Testis (tissue), 3 donors: ENCODE measurements around the gene TPBG. TPM values are rescaled to one million over a fixed set of nuclear protein-coding genes. Genes with fewer than 3 reads are reported as not detected.
"Not testable (repeated sequence)": the region's sequence is repeated elsewhere in the genome, so short reads cannot be mapped to it uniquely, and the experiment has no call there.

Experiments
- DNase-seq: peaks from one replicate; pipeline ENCODE4 v3.0.0-alpha.2; 2019
- H3K27ac ChIP-seq, 2 donors: fragments of 200-600 bp; sonication (generic); one replicate each; pipeline ENCODE4 v1.5.1; 2019
- H3K27me3 ChIP-seq: fragments of 200-600 bp; sonication (generic); one replicate; pipeline ENCODE4 v1.5.1; 2019
- H3K36me3 ChIP-seq: fragments of 200-600 bp; sonication (generic); one replicate; pipeline ENCODE4 v1.5.1; 2017; ENCODE audit warnings: low read depth; ENCODE audit errors: missing control alignments
- H3K4me1 ChIP-seq: fragments of 200-600 bp; sonication (generic); one replicate; pipeline ENCODE4 v1.5.1; 2019
- H3K4me3 ChIP-seq, 2 donors: fragments of 200-600 bp; sonication (generic); one replicate each; pipeline ENCODE4 v1.5.1; 2017 to 2019
- H3K9me3 ChIP-seq: fragments of 200-600 bp; sonication (generic); one replicate; pipeline ENCODE4 v1.5.1; 2017
- POLR2A ChIP-seq: fragments of 450-650 bp; IDR thresholded peaks from one replicate; pipeline ENCODE4 v1.6.1; 2017; ENCODE audit warnings: antibody characterized with exemption, mild to moderate bottlenecking, moderate library complexity
- WGBS, 2 donors: methylation state at CpG; one replicate each; pipeline ENCODE4 v1.1.5; 2018; 5-methylcytosine and 5-hydroxymethylcytosine counted together
- intact Hi-C: fragments of 100-400 bp; cut with DNase I; formaldehyde crosslinking; loops from one replicate; pipeline ENCODE4 v1.15.1; 2023; ENCODE audit warnings: low total_unique reads
- polyA plus RNA-seq: library from polyadenylated mRNA; stranded (reverse); fragments of 350-450 nt; fragmentation: Illumina TruSeq; extraction: RNeasy Lipid Tissue Mini Kit (QIAGEN cat#74804); gene quantifications from one replicate; pipeline ENCODE4 v1.2.3, GENCODE V29; 2014; ENCODE audit warnings: low read depth, low replicate concordance; ENCODE audit not compliant: insufficient read depth
- total RNA-seq, 2 donors: library from RNA; depleted of rRNA; stranded (reverse); fragments of >200 nt; gene quantifications; one replicate each; pipeline ENCODE4 v1.2.3, GENCODE V29; 2016
- TF ChIP-seq, protein P1 (sequence below), 3 experiments: fragments of 450-650 bp in 2 of 3; fragments of 200-600 bp in 1 of 3; sonication (generic) in 1 of 3; IDR thresholded peaks; one replicate each; pipeline ENCODE4 v1.5.1; 2016 to 2019; ENCODE audit warnings: antibody characterized with exemption in 3 of 3, mild to moderate bottlenecking in 2 of 3, moderate library complexity in 1 of 3

Gene TPBG
- total and polyA plus RNA-seq, 3 donors from 2014 or later: 9.9 to 15.1 (median 10.4) TPM

DNA sequence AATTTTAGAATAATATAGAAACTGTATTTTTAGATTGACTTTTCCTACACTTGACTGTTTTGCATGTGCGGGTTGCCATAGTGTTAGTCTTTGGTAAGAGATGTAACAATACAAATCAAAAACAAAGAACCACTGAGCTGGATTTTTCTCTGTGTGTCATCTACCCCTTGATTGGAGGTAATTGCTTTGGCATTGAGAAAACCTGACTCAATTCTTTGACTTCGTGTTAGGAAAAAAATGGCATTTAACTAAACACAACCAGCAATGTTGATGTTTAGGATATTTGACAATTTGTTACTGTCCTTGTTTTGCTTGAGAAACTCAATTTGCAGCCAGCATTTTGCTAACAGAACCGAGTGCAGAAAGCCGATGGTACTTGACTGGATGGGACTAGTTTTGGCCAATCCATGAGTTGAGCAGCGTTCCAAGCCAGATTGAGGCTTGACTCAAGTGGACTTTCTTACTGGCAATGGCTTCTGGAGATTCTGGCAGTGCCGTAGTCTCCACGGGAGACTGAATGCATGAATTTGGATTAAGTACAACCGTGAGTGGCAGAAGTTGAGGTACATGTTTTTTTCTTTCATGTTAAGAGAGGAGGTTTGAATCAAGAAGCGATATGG, 17.1 kb downstream of the TPBG start:
- WGBS, 2 donors: 95% methylated on average over 9 of the region's 9 CpGs
- no peaks in the 10 kb centered on the region for H3K36me3 ChIP-seq
- H3K27ac ChIP-seq: no peak overlapping the region
- no peak for DNase-seq
- intact Hi-C loops: no loop called here
- H3K9me3 ChIP-seq: no peaks in the 10 kb centered on the region
- no peaks in the 10 kb centered on the region for H3K27me3 ChIP-seq
- H3K4me1 ChIP-seq: no peaks in the 10 kb centered on the region
- H3K4me3 ChIP-seq: no peak overlapping the region
- TF ChIP-seq, protein P1, sequence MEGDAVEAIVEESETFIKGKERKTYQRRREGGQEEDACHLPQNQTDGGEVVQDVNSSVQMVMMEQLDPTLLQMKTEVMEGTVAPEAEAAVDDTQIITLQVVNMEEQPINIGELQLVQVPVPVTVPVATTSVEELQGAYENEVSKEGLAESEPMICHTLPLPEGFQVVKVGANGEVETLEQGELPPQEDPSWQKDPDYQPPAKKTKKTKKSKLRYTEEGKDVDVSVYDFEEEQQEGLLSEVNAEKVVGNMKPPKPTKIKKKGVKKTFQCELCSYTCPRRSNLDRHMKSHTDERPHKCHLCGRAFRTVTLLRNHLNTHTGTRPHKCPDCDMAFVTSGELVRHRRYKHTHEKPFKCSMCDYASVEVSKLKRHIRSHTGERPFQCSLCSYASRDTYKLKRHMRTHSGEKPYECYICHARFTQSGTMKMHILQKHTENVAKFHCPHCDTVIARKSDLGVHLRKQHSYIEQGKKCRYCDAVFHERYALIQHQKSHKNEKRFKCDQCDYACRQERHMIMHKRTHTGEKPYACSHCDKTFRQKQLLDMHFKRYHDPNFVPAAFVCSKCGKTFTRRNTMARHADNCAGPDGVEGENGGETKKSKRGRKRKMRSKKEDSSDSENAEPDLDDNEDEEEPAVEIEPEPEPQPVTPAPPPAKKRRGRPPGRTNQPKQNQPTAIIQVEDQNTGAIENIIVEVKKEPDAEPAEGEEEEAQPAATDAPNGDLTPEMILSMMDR (IDR thresholded peaks at IDR 0.05): no peak
- TF ChIP-seq POLR2A: no peak

DNA sequence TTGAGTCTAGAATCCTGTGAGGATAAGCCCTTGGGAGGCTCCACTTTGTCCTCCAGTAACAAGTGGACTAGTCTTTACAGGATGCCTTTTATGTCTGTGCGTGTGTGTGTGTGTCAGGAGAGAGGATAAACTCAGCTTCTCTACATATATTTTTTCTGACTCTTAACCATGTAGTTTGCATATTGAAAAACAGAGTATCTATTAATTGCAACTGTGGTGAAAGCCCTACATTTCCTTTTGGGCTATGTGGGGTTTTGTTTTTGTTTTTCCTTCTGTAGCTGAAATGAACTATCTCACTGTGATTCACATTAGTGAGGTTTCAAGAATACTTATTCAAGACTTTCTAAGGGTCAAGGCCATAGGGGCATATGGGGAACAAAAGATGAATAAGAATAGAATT, 17.7 kb downstream of the TPBG start:
- intact Hi-C loops: no loop called here
- Histone ChIP-seq H3K27me3 (no peaks in the 10 kb centered on the region), H3K9me3 (no peaks in the 10 kb centered on the region), H3K4me3 (no peak overlapping the region), H3K36me3 (no peaks in the 10 kb centered on the region), H3K27ac (no peak overlapping the region), H3K4me1 (no peaks in the 10 kb centered on the region)
- TF ChIP-seq, protein P1 (IDR thresholded peaks at IDR 0.05): no peak
- no peak for TF ChIP-seq POLR2A
- DNase-seq: no peak
- 88 to 95% methylated on average over 1 of the region's 1 CpG for WGBS, 2 donors

DNA sequence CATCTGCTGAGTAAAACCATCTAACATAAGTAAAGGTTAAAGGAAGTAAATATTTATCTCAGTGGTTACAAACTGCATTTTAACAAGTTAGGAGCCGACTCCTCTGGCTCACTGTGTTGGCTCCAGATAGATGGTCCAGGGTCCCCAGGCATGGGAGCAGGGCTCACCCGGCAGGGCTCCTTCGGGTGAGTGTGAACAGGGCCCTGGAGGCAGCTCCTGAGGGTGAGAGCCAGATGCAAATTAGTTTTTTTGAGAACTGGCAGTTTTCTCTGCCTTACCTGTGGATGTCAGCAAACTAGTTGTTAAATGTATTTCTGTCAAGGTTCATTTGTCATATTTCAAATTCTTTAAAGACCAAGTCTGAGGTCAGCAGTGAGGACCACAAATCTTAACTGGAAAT, 21.5 kb downstream of the TPBG start:
- 59 to 68% methylated on average over 3 of the region's 3 CpGs for WGBS, 2 donors
- H3K9me3 ChIP-seq: no peaks in the 10 kb centered on the region
- intact Hi-C loops: no loop called here
- TF ChIP-seq POLR2A: no peak
- TF ChIP-seq, protein P1 (IDR thresholded peaks at IDR 0.05): no peak
- H3K4me3 ChIP-seq: no peak overlapping the region
- H3K36me3 ChIP-seq: no peaks in the 10 kb centered on the region
- no peak overlapping the region for H3K27ac ChIP-seq
- no peaks in the 10 kb centered on the region for H3K27me3 ChIP-seq
- DNase-seq: no peak
- H3K4me1 ChIP-seq: no peaks in the 10 kb centered on the region

DNA sequence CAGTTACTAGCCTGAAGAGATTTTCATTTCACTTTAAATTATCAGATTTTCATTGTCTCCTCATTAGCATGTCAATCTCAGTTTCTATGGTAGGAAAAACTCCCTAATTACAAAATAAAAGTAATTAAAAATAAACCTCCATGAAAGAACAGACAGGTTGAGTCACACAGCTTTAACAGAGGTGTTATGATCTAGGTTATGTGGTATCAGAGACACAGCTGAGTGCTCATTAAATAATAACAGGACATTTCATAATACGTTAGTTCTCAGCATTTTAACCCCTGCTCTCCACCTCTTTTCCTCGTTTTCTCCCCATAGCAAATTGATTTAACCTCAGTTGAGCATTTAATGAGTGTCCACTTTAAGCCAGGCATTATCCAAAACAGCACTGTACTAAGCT, 21.9 kb downstream of the TPBG start:
- Histone ChIP-seq H3K27me3 (no peaks in the 10 kb centered on the region), H3K4me3 (no peak overlapping the region), H3K4me1 (no peaks in the 10 kb centered on the region), H3K9me3 (no peaks in the 10 kb centered on the region), H3K36me3 (no peaks in the 10 kb centered on the region), H3K27ac (no peak overlapping the region)
- WGBS, 2 donors: 51 to 61% methylated on average over 2 of the region's 2 CpGs
- intact Hi-C loops: no loop called here
- no peak for TF ChIP-seq POLR2A
- TF ChIP-seq, protein P1 (IDR thresholded peaks at IDR 0.05): no peak
- DNase-seq: no peak

DNA sequence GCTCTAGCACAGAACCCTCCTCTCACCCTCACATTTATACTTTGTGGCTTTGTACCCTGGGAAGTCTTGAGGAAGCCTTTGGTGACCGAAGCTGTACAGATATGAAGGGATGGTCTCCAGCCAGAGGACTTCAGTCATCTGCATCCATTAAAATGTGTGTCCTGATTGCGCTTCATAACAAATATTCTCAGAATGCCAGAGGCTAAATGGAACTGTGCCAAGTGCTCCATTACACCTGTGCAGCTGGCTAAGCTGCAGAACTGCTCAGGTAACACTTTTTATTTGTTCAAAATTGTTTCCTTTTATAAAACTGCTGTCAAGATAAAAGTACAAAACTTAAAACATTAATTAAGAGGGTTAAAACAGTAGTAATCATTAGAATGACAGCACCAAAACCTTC, 22.3 kb downstream of the TPBG start:
- Histone ChIP-seq H3K36me3 (no peaks in the 10 kb centered on the region), H3K27ac (no peak overlapping the region), H3K4me3 (no peak overlapping the region), H3K9me3 (no peaks in the 10 kb centered on the region), H3K4me1 (no peaks in the 10 kb centered on the region), H3K27me3 (no peaks in the 10 kb centered on the region)
- 73 to 81% methylated on average over 2 of the region's 2 CpGs for WGBS, 2 donors
- intact Hi-C loops: no loop called here
- TF ChIP-seq, protein P1 (IDR thresholded peaks at IDR 0.05): no peak
- TF ChIP-seq POLR2A: no peak
- DNase-seq: no peak

DNA sequence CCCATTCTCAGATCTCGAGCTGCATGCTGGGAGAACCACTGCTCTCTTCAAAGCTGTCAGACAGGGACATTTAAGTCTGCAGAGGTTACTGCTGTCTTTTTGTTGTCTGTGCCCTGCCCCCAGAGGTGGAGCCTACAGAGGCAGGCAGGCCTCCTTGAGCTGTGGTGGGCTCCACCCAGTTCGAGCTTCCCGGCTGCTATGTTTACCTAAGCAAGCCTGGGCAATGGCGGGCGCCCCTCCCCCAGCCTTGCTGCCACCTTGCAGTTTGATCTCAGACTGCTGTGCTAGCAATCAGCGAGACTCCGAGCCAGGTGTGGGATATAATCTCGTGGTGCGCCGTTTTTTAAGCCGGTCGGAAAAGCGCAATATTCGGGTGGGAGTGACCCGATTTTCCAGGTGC, 31.2 kb downstream of the TPBG start:
- H3K36me3 ChIP-seq: not testable (repeated sequence)

More for the DNA sequence above, 31.2 kb downstream of the TPBG start:
- H3K4me3 ChIP-seq, H3K4me1 ChIP-seq, DNase-seq, H3K9me3 ChIP-seq, intact Hi-C loops, H3K27me3 ChIP-seq, H3K27ac ChIP-seq: not testable (repeated sequence)
- WGBS, 2 donors: 86 to 91% methylated on average over 12 to 14 of the region's 15 CpGs
